Tibial artery (tissue), 4 donors: Measurements from ENCODE around the gene NAALADL1.

Experiments
- DNase-seq, 2 donors: peaks; one replicate each; pipeline ENCODE4 v3.0.0-alpha.2; 2019
- H3K27ac ChIP-seq, 2 donors: fragments of 200-600 bp; sonication (generic) in 1 of 2; 1 replicate in 1 of 2; 2 replicates in 1 of 2; pipeline ENCODE4 v1.5.1; 2018 to 2019; ENCODE audit warnings: mild to moderate bottlenecking in 1 of 2
- H3K27me3 ChIP-seq, 2 donors: fragments of 200-600 bp; sonication (generic) in 1 of 2; one replicate each; pipeline versions ENCODE4 v1.5.1 to v1.6.0; 2016 to 2019
- H3K36me3 ChIP-seq, 3 donors: fragments of 200-600 bp; sonication (generic) in 2 of 3; one replicate each; pipeline ENCODE4 v1.5.1; 2016 to 2019; ENCODE audit warnings: mild to moderate bottlenecking in 2 of 3
- H3K4me1 ChIP-seq, 4 donors: fragments of 200-600 bp; sonication (generic) in 2 of 4; 1 replicate in 3 of 4; 2 replicates in 1 of 4; pipeline ENCODE4 v1.5.1; 2016 to 2019
- H3K4me3 ChIP-seq, 2 donors: fragments of 200-600 bp; sonication (generic) in 1 of 2; 1 replicate in 1 of 2; 2 replicates in 1 of 2; pipeline ENCODE4 v1.5.1; 2018 to 2019; ENCODE audit warnings: mild to moderate bottlenecking in 2 of 2
- H3K9me3 ChIP-seq, 3 donors: fragments of 200-600 bp; sonication (generic) in 1 of 3; one replicate each; pipeline ENCODE4 v1.5.1; 2016 to 2019
- CTCF ChIP-seq, 2 experiments: fragments of 200-600 bp in 1 of 2; fragments of 450-650 bp in 1 of 2; IDR thresholded peaks; one replicate each; pipeline ENCODE4 v1.5.1; 2017 to 2019; ENCODE audit warnings: antibody characterized with exemption in 2 of 2, mild to moderate bottlenecking in 1 of 2, moderate library complexity in 1 of 2
- intact Hi-C: fragments of 100-400 bp; cut with DNase I; formaldehyde crosslinking; loops from one replicate; pipeline ENCODE4 v1.15.0; 2023; ENCODE audit warnings: low total_unique reads

NAALADL1 gene

DNA sequence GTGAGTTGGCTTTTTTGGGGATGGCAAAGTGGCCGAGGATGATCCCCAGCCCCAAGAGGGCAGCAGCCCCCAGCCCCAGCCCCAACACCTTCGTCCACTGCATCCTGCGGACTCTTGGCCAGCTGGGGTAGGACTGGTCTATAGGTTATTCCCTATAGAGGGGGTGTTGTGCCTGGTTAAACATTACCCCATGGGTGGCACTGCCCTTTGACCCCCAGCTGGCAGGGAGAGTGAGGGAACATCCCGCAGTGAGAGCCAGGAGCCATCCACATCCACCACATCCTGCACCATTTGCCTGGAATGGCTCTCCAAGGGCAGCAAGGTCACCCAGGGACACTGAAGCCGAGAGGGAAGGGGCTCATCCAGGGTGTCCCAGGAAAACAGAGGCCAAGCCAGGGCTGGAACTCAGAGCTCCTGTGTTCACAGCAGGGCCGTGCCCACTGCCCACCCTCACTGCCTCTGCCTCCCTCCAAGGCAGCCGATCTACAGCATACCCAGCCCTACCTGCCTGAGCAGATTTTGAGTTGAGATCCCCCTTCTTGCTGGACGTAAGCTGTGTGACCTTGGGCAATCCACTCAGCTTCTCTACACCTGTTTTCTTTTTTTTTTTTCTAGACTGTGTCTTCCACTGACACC lies at the start of gene NAALADL1:
Gene NAALADL1, minus strand, starts transcription at position 135 of the 636 bp plus-strand sequence. Its CDS starts 32 bp downstream, at position 103.
- Histone ChIP-seq H3K27me3 (peaks cover 0 to 11% of the 10 kb centered on the region in 2 donors), H3K4me3 (no peak within 1 kb of the TSS), H3K36me3 (no peaks in the 10 kb centered on the region), H3K9me3 (no peaks in the 10 kb centered on the region), H3K27ac (no peak within 1 kb of the TSS), H3K4me1 (no peaks in the 10 kb centered on the region)
- DNase-seq, result no peak
- intact Hi-C loops, result no loop called here
- no peak for TF ChIP-seq CTCF (IDR thresholded peaks at IDR 0.05)

DNA sequence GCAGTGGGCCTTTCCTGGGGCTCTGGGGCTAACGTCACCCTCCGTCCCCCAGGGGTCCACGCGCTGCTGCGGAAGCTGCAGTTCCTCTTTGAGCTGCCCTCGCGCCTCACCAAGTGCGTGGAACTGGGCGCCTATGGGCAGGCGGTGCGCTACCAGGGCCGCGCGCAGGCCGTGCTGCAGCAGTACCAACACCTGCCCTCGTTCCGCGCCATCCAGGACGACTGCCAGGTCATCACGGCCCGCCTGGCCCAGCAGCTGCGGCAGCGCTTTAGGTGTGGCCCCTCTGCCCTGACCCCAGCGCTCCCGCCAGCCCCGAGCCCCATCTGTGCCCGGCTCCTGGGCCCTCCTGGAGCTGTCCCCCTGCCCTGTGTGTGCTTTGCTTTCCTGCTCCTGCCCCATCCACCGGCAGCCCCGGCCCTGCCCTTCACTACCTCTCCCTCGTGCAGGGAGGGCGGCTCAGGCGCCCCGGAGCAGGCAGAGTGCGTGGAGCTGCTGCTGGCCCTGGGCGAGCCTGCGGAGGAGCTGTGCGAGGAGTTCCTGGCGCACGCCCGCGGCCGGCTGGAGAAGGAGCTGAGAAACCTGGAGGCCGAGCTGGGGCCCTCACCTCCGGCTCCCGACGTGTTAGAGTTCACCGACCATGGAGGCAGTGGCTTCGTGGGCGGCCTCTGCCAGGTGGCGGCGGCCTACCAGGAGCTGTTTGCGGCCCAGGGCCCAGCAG lies 49.6 kb upstream of the NAALADL1 start:
- TF ChIP-seq CTCF (IDR thresholded peaks at IDR 0.05), result no peak
- H3K4me3 ChIP-seq, result no peak overlapping the region
- intact Hi-C loops, result no loop called here
- no peaks in the 10 kb centered on the region for H3K27me3 ChIP-seq
- H3K27ac ChIP-seq, result no peak overlapping the region
- DNase-seq, result no peak
- peaks cover 18 to 40% (median 31%) of the 10 kb centered on the region in 3 donors for H3K36me3 ChIP-seq
- H3K4me1 ChIP-seq, result peaks cover 10 to 36% (median 27%) of the 10 kb centered on the region in 4 donors
- no peaks in the 10 kb centered on the region for H3K9me3 ChIP-seq

GRCh38 chr11:65107078-65107477 lies 48.7 kb upstream of the NAALADL1 start:
- Histone ChIP-seq H3K4me1 (peaks cover 10 to 36% (median 27%) of the 10 kb centered on the region in 4 donors), H3K9me3 (no peaks in the 10 kb centered on the region), H3K36me3 (peaks cover 18 to 40% (median 31%) of the 10 kb centered on the region in 3 donors), H3K4me3 (no peak overlapping the region), H3K27ac (no peak overlapping the region), H3K27me3 (no peaks in the 10 kb centered on the region)
- TF ChIP-seq CTCF (IDR thresholded peaks at IDR 0.05), result no peak
- DNase-seq, result no peak
- intact Hi-C loops, result no loop called here

DNA sequence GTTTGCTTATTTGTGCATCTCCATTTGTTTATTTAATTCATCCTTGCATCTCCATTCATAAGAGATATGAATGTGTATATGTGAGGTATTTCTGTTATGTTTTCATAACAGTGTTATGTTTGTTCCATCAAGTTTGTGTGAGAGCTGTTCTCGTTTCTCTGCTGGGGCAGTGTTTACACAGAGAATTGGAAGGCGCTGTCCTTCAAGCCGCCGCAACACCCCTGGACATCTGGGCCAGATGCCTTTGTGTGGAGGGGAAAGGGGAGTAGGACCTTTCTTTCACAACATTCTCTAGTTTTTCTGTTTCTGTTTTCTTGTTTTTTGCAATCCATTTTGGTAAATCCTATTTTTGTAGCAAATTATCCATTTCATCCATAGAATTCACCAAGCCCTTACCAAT lies 46.3 kb upstream of the NAALADL1 start:
- H3K36me3 ChIP-seq, result peaks cover 16 to 38% (median 28%) of the 10 kb centered on the region in 3 donors
- H3K4me1 ChIP-seq, result peaks cover 0 to 26% (median 16%) of the 10 kb centered on the region in 4 donors
- H3K27ac ChIP-seq, result no peak overlapping the region
- no peak for TF ChIP-seq CTCF (IDR thresholded peaks at IDR 0.05)
- DNase-seq, result no peak
- intact Hi-C loops, result no loop called here
- no peaks in the 10 kb centered on the region for H3K27me3 ChIP-seq
- no peaks in the 10 kb centered on the region for H3K9me3 ChIP-seq
- H3K4me3 ChIP-seq, result no peak overlapping the region

DNA sequence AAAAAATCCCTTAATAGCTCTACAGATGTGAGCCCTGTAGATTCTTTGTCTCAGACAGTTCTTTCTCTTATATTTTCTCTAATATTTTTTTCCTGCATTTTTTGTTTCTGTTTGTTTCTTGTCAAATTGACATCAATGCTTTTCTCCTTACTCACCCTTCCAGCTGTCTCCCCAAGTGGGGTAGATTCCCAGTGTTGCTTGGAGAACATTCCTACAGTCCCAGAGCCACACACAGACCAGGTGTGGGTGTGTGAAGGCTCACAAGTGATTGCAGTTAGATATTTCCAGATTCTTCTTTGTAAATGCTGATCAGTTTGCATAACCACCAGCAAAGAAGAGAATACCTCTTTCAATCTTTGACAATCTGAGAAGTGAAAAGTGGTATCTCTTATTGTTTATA lies 45.1 kb upstream of the NAALADL1 start:
- H3K27ac ChIP-seq, result no peak overlapping the region
- DNase-seq, result no peak
- H3K36me3 ChIP-seq, result peaks cover 13 to 26% (median 25%) of the 10 kb centered on the region in 3 donors
- H3K9me3 ChIP-seq, result no peaks in the 10 kb centered on the region
- H3K27me3 ChIP-seq, result no peaks in the 10 kb centered on the region
- no peak overlapping the region for H3K4me3 ChIP-seq
- H3K4me1 ChIP-seq, result peaks cover 0 to 26% (median 16%) of the 10 kb centered on the region in 4 donors
- no peak for TF ChIP-seq CTCF (IDR thresholded peaks at IDR 0.05)
- intact Hi-C loops, result no loop called here
